DMS 273 treated with DMSO at 0.1 percent for 48 hours (cell line): ENCODE measurements around the gene CACNG8.
"Not testable (repeated sequence)": the region's sequence is repeated elsewhere in the genome, so short reads cannot be mapped to it uniquely, and the experiment has no call there.

Experiments used
- DNase-seq: peaks from one replicate; lab custom pipeline; 2025; lab: John Stamatoyannopoulos, UW

CACNG8 gene

DNA sequence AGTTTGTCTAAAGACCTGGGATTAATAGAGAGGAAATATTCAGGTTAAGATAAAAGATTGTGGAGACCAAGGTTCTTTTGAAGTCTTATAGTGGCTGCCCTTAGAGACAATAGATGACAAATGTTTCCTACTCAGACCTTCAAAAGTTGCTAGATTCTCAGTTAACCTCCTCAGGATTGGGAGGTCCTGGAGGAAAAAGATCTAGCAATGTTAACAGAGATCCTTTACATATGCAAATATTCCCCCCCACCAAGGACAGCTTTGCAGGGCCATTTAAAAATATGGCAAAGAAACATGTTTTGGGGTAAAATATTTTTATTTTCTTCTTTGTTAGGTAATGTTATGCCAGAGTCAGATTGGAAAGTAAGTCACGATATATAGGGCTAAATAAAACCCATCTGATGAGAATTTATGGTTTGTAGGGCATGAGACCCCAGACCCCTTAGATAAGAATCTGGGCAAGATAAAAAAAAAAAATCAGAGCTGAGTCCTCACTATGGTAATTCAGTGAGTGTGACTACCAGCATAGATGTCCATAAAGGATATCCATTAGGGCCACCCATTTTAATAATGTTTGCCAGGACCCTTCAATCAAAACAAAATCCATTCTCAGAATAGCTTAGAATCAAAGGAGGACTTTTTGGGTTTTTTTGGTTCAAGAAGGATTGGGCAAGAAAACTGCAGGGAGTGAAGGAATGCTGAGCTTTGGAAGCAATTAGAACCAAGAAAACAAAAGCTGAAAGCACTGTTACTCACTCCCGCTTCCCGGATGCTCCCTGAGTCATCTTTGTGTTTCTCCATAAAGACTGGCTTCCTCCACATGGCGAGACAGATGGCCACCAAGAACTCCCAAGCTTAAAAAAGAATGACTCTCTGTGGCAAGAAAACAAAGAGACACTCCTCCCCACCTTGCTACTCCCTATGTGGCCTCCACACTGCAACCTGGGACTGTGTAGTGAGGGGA lies 72.8 kb downstream of the CACNG8 start:
- DNase-seq = peak; percentile 26

DNA sequence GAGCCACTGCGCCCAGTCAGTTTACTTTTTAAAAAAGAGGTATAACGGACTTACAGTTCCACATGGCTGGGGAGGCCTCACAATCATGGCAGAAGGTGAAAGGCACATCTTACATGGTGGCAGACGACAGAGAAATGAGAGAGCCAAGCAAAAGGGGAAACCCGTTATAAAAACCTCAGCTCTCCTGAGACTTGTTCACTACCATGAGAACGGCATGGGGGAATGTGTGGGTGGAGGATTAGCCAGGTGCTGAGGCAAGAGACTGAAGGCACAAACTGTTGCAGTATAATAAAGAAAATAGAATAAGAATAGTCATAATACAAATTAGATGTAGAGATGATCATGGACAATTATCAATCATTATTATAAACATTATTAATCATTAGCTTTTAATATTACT lies 73.8 kb downstream of the CACNG8 start:
- DNase-seq = not testable (repeated sequence)
